MM.1S (cell line): Measurements from ENCODE around the gene FBXL7.

Source experiments
- EZH2 ChIP-seq: fragments of 300-600 bp; sonication (generic); optimal IDR thresholded peaks from 2 replicates; pipeline ENCODE3; 2017; ENCODE audit warnings: low read depth, mild to moderate bottlenecking, antibody characterized with exemption, low read length, mixed read lengths
- EZH2phosphoT487 ChIP-seq: fragments of 300-600 bp; sonication (generic); IDR thresholded peaks from 2 replicates; pipeline ENCODE4 v1.6.1; 2018; ENCODE audit warnings: antibody characterized with exemption, low read length
- TF ChIP-seq, protein P1 (sequence below): fragments of 300-600 bp; sonication (generic); IDR thresholded peaks from 2 replicates; pipeline ENCODE4 v1.5.1; 2016; ENCODE audit warnings: antibody characterized with exemption, low read length, mixed read lengths

DNA sequence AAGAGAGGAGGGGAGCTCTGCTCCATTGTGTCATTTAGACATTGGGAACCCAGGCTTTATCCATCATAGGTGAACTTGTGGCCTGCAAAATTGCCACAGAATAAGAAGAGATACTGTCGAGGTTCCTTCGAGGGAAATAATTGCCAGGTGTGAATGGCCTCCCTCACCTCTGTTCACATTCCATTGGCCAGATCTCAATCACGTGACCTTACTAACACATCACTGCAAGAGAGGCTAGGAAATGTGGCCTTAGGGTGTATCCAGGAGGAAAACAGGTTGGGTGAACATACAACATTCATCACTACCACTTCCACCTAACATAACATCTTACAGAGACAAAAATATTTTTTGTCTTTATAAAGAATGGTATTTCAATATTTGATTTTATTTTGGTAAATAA is 182.1 kb downstream of the FBXL7 start:
- TF ChIP-seq, protein P1, sequence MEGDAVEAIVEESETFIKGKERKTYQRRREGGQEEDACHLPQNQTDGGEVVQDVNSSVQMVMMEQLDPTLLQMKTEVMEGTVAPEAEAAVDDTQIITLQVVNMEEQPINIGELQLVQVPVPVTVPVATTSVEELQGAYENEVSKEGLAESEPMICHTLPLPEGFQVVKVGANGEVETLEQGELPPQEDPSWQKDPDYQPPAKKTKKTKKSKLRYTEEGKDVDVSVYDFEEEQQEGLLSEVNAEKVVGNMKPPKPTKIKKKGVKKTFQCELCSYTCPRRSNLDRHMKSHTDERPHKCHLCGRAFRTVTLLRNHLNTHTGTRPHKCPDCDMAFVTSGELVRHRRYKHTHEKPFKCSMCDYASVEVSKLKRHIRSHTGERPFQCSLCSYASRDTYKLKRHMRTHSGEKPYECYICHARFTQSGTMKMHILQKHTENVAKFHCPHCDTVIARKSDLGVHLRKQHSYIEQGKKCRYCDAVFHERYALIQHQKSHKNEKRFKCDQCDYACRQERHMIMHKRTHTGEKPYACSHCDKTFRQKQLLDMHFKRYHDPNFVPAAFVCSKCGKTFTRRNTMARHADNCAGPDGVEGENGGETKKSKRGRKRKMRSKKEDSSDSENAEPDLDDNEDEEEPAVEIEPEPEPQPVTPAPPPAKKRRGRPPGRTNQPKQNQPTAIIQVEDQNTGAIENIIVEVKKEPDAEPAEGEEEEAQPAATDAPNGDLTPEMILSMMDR, result no peak
- TF ChIP-seq EZH2 (no peak), EZH2phosphoT487 (no peak)
